GM18907 (cell line): Measurements from ENCODE around the gene SMIM27.
"Not testable (repeated sequence)": the region's sequence is repeated elsewhere in the genome, so short reads cannot be mapped to it uniquely, and the experiment has no call there.

Experiments
- ATAC-seq: cut with Tn5 transposase; IDR thresholded peaks from one replicate; pipeline ENCODE4 v1.9.1; 2021; ENCODE audit warnings: mild to moderate bottlenecking, moderate library complexity; ENCODE audit not compliant: unreplicated experiment

The SMIM27 gene

GRCh38 chr9:32552172-32552872, at the start of gene SMIM27, which contains the start of gene TOPORS:
SMIM27 (plus strand) TSS chr9:32552327; CDS start chr9:32552435, 108 bp downstream.
TOPORS (minus strand) TSS chr9:32552586; CDS start chr9:32552436, 150 bp downstream.
- ATAC-seq = peak; percentile 81

GRCh38 chr9:32502464-32502863, 49.7 kb upstream of the SMIM27 start:
- no peak for ATAC-seq

- ATAC-seq = no peak
These were observed 49.1 kb upstream of the SMIM27 start for GRCh38 chr9:32503008-32503407.

- ATAC-seq = no peak
These were observed 43.4 kb upstream of the SMIM27 start for GRCh38 chr9:32508728-32509127.

- no peak for ATAC-seq
These were observed 35.9 kb upstream of the SMIM27 start for GRCh38 chr9:32516241-32516640.

GRCh38 chr9:32518276-32518675, 33.9 kb upstream of the SMIM27 start:
- ATAC-seq = no peak

GRCh38 chr9:32523910-32524309, 28.2 kb upstream of the SMIM27 start:
- no peak for ATAC-seq

- ATAC-seq = not testable (repeated sequence)
These were observed 27.6 kb upstream of the SMIM27 start for GRCh38 chr9:32524558-32524891.

- ATAC-seq = peak; percentile 33
These were observed 27.0 kb upstream of the SMIM27 start for GRCh38 chr9:32524892-32525708.

- ATAC-seq = no peak
These were observed 26.5 kb upstream of the SMIM27 start for GRCh38 chr9:32525709-32526030.

- ATAC-seq = peak; percentile 86
These were observed 26.0 kb upstream of the SMIM27 start, which contains the start of gene RIGI for GRCh38 chr9:32526041-32526706. RIGI (minus strand) TSS chr9:32526196; CDS start chr9:32526166, 30 bp downstream.

GRCh38 chr9:32526707-32527048, 25.4 kb upstream of the SMIM27 start:
- no peak for ATAC-seq

GRCh38 chr9:32533336-32533735, 18.8 kb upstream of the SMIM27 start:
- no peak for ATAC-seq

GRCh38 chr9:32533816-32534215, 18.3 kb upstream of the SMIM27 start:
- ATAC-seq = no peak

GRCh38 chr9:32543047-32543446, 9.1 kb upstream of the SMIM27 start:
- ATAC-seq = no peak

GRCh38 chr9:32545884-32546283, 6.2 kb upstream of the SMIM27 start:
- no peak for ATAC-seq

- not testable (repeated sequence) for ATAC-seq
These were observed 3.9 kb upstream of the SMIM27 start for GRCh38 chr9:32548213-32548612.

- ATAC-seq = no peak
These were observed 2.0 kb upstream of the SMIM27 start for GRCh38 chr9:32550150-32550561.

GRCh38 chr9:32550562-32551275, 1.4 kb upstream of the SMIM27 start:
- ATAC-seq = peak; percentile 76

GRCh38 chr9:32551276-32552051, 663 bp upstream of the SMIM27 start:
- ATAC-seq = peak; percentile 5
